ENCODE measurements around the gene SHROOM3. TPM values are rescaled to one million over a fixed set of nuclear protein-coding genes. Genes with fewer than 3 reads are reported as not detected.

Gene SHROOM3
- total and polyA plus RNA-seq, 2 donors (not counting 3 experiments of a cell fraction or from before 2014, with no cell fraction given), result 2.7 to 6.7 TPM

GRCh38 chr4:76582817-76583087, 147.7 kb downstream of the SHROOM3 start:
- CTCF ChIA-PET, result no interaction called here
- POLR2A ChIA-PET, result no interaction called here
- H3K36me3 ChIP-seq (ENCODE audit: control insufficient read depth in 2 of 2, extremely low read depth in 1 of 2, insufficient read depth in 2 of 2, low read length in 2 of 2), result no peaks in the 10 kb centered on the region

More at GRCh38 chr4:76582817-76583087, 147.7 kb downstream of the SHROOM3 start:
- Histone ChIP-seq H3K9ac (replicated peaks; ENCODE audit: extremely low read depth, insufficient read depth, low read length) (no peak overlapping the region), H2AFZ (ENCODE audit: low read depth, low read length) (no peak overlapping the region), H3K79me2 (ENCODE audit: control insufficient read depth, insufficient read depth, low read length) (no peaks in the 10 kb centered on the region), H4K20me1 (replicated peaks; ENCODE audit: control insufficient read depth, extremely low read depth, insufficient read depth, low read length) (no peaks in the 10 kb centered on the region), H3K9me3 (replicated peaks; ENCODE audit: control insufficient read depth, insufficient read depth, low read length) (no peaks in the 10 kb centered on the region), H3K27ac (ENCODE audit: insufficient read depth, low read depth, low read length) (no peak overlapping the region), H3K4me1 (ENCODE audit: control insufficient read depth, extremely low read depth, insufficient read depth, low read length) (no peaks in the 10 kb centered on the region), H3K27me3 (ENCODE audit: control insufficient read depth in 2 of 2, insufficient read depth in 2 of 2, low read length in 2 of 2) (peaks cover 0 to 4% of the 10 kb centered on the region in 2 experiments), H3K4me3 (replicated peaks in 1 of 3; ENCODE audit: insufficient read depth in 1 of 3, low read depth in 1 of 3, low read length in 3 of 3) (no peak overlapping the region), H3K4me2 (ENCODE audit: insufficient read depth, low read length) (no peak overlapping the region), H3K9me1 (replicated peaks; ENCODE audit: control insufficient read depth, extremely low read depth, insufficient read depth, low read length) (no peaks in the 10 kb centered on the region)
- BruUV-seq (replicated peaks), result no TSS peak
- intact Hi-C loops (cut with micrococcal nuclease) (no loop called here), dilution Hi-C loops (cut with MboI; ENCODE audit: extremely low pct_ligation_motif_present, low sequenced_read_pairs) (no loop called here)
- TF ChIP-seq POLR2A (IDR thresholded peaks at IDR 0.05; ENCODE audit: low read depth, low read length), result no peak
- TF ChIP-seq CTCF (IDR thresholded peaks at IDR 0.05; ENCODE audit: extremely low read depth in 1 of 2, insufficient read depth in 1 of 2, low read depth in 1 of 2, low read length in 2 of 2), result no peak
- TF ChIP-seq MYC (IDR thresholded peaks at IDR 0.05; ENCODE audit: low read depth, low read length), result no peak
- no peak for TF ChIP-seq JUN (IDR thresholded peaks at IDR 0.05; ENCODE audit: borderline replicate concordance, insufficient read depth, insufficient read length, low read depth)
- no peak for TF ChIP-seq FOS (IDR thresholded peaks at IDR 0.05; ENCODE audit: borderline replicate concordance, insufficient read depth, low read length)
- no peak for TF ChIP-seq MAX (IDR thresholded peaks at IDR 0.05; ENCODE audit: insufficient read depth, insufficient read length)
- TF ChIP-seq POLR2AphosphoS5 (IDR thresholded peaks at IDR 0.05; ENCODE audit: insufficient read depth, low read depth, low read length), result no peak
- TF ChIP-seq EZH2 (IDR thresholded peaks at IDR 0.05; ENCODE audit: borderline replicate concordance, low read depth, low read length, severe bottlenecking), result no peak
- TF ChIP-seq GATA2 (IDR thresholded peaks at IDR 0.05; ENCODE audit: insufficient read depth, insufficient read length, low read depth, low read length), result no peak
- DNase-seq (ENCODE audit: low read depth, low spot score), result no peak
- no peak for FAIRE-seq

All from endothelial cell of umbilical vein (primary cell).